ENCODE data around the gene PGAP2.

The PGAP2 gene

DNA sequence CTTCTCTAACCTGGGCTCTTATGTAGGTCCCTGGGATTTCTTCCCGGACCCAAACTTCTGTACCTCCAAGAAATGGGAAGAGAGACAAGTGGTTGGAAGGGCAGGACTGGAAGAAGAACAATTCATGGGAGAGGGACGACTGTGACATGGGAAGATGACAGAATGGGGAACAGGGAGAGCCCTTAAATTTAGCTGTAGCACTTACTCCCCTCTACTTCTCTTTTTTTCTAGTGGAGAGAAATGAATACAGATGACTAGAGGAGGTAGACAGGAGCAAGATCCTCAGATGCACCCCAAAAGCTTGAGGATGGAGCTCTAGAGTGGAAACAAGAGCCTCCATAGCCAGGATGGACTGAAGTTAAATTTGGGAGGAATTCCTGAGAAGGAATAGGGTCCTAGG, 30.1 kb downstream of the PGAP2 start:
- H2AFZ ChIP-seq (ENCODE audit: low read depth, low read length, severe bottlenecking) = no peak overlapping the region
- H3K79me2 ChIP-seq (ENCODE audit: insufficient read depth, low read length) = peaks cover 70% of the 10 kb centered on the region
- peak overlapping the region; percentile 91 for H3K27ac ChIP-seq (ENCODE audit: low read depth, low read length)
- no peaks in the 10 kb centered on the region for H3K27me3 ChIP-seq (ENCODE audit: low read length)
- H3K4me3 ChIP-seq (ENCODE audit: insufficient read depth, low read length, poor library complexity, severe bottlenecking) = no peak overlapping the region
- peak overlapping the region; percentile 82 for H3K4me2 ChIP-seq (ENCODE audit: low read depth, low read length, poor library complexity, severe bottlenecking)
- no peaks in the 10 kb centered on the region for H3K36me3 ChIP-seq (ENCODE audit: low read length)
- H3K9me3 ChIP-seq (ENCODE audit: insufficient read depth, low read length) = no peaks in the 10 kb centered on the region
- H4K20me1 ChIP-seq (ENCODE audit: low read depth, low read length) = no peaks in the 10 kb centered on the region; the same call in 1 of the 2 replicates
- peaks cover 14% of the 10 kb centered on the region for H3F3A ChIP-seq (ENCODE audit: insufficient read depth)
- peak overlapping the region; percentile 83 for H3K9ac ChIP-seq (ENCODE audit: low read length)
- H3K9me2 ChIP-seq (replicated peaks; ENCODE audit: insufficient read depth, low read length) = no peaks in the 10 kb centered on the region
- no peak for TF ChIP-seq EZH2phosphoT487 (conservative IDR thresholded peaks at IDR 0.05; ENCODE audit: low read length)
- TF ChIP-seq, protein P1, sequence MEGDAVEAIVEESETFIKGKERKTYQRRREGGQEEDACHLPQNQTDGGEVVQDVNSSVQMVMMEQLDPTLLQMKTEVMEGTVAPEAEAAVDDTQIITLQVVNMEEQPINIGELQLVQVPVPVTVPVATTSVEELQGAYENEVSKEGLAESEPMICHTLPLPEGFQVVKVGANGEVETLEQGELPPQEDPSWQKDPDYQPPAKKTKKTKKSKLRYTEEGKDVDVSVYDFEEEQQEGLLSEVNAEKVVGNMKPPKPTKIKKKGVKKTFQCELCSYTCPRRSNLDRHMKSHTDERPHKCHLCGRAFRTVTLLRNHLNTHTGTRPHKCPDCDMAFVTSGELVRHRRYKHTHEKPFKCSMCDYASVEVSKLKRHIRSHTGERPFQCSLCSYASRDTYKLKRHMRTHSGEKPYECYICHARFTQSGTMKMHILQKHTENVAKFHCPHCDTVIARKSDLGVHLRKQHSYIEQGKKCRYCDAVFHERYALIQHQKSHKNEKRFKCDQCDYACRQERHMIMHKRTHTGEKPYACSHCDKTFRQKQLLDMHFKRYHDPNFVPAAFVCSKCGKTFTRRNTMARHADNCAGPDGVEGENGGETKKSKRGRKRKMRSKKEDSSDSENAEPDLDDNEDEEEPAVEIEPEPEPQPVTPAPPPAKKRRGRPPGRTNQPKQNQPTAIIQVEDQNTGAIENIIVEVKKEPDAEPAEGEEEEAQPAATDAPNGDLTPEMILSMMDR (IDR thresholded peaks at IDR 0.05; ENCODE audit: insufficient read depth, low read length, poor library complexity, severe bottlenecking) = no peak

DNA sequence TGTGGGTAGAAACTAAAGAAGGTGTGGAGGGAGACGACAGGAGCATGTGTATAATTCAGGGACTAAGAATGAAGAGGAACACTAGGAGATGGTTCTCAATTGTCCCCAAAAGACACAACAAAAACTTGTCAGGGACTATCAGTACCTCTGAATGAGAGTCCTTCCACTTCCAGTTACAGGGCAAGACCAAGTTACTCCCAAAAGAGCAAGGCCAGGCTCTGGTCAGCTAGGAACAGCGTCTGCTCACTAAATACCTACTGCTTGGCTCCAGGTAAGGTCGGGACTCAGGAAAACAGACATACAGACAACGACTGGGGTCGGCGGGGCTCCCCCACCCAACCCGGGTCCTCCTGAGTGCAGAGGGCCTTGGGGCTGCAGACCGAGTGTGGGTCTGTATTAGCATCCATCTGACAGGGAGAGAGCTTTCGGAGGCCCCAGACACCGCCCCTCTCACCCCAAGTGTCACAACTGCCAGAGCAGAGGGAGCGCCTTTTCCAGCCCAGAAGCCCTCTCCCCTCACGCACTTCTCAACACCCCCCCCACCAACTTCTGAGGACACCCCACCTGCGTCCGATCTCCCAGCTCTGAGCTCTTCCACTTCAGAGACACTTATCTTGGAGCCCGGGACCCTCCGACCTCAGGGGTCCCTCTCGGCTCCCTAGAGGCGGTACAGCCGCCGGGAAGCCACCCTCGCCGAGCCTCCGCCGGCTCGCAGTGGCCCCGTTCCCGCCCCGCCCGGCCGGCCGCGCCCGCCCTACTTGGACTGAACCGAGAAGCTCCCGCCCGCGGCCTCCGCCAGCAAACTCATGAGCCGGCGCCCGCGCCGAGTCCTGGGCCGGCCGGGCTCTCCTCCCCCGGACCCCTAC, 31.9 kb downstream of the PGAP2 start:
- Histone ChIP-seq H3F3A (ENCODE audit: insufficient read depth) (peaks cover 14% of the 10 kb centered on the region), H3K27me3 (ENCODE audit: low read length) (no peaks in the 10 kb centered on the region), H3K9me2 (replicated peaks; ENCODE audit: insufficient read depth, low read length) (no peaks in the 10 kb centered on the region), H3K27ac (ENCODE audit: low read depth, low read length) (peak overlapping the region; percentile 91), H3K9me3 (ENCODE audit: insufficient read depth, low read length) (no peaks in the 10 kb centered on the region), H2AFZ (ENCODE audit: low read depth, low read length, severe bottlenecking) (peak overlapping the region; percentile 32), H3K36me3 (ENCODE audit: low read length) (no peaks in the 10 kb centered on the region), H3K79me2 (ENCODE audit: insufficient read depth, low read length) (peaks cover 53% of the 10 kb centered on the region), H3K4me2 (ENCODE audit: low read depth, low read length, poor library complexity, severe bottlenecking) (peak overlapping the region; percentile 82), H4K20me1 (ENCODE audit: low read depth, low read length) (no peaks in the 10 kb centered on the region; the same call in 1 of the 2 replicates), H3K4me3 (ENCODE audit: insufficient read depth, low read length, poor library complexity, severe bottlenecking) (peak overlapping the region; percentile 74), H3K9ac (ENCODE audit: low read length) (peak overlapping the region; percentile 83)
- no peak for TF ChIP-seq EZH2phosphoT487 (conservative IDR thresholded peaks at IDR 0.05; ENCODE audit: low read length)
- TF ChIP-seq, protein P1 (IDR thresholded peaks at IDR 0.05; ENCODE audit: insufficient read depth, low read length, poor library complexity, severe bottlenecking) = no peak

DNA sequence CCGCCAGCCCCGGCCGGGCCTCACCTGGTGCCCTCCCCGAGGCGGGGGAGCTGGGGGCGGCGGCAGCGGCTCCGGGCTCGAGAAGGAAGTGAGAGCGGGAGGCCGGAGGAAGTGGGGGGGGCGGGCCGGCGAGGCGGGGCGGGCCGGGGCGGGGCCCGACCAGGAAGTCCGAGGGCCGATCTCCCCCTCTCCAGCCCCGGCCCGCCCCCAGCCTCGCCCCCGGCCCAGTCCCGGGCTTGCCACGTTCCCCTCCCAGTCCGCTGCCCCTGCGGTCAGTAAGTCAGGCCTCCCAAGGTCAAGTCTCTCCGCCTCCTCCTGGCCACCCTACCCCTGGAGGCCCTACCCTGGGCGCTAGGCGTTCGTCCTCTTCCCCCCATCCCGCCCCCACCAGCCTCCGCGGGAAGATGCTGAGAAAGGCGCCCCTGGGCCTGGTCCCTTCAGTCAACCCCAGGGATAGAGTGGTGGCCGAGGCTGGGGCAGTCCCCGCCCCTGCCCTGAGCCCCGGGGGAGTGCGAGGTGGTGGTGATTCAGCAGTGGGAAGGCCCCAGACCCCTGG, 32.6 kb downstream of the PGAP2 start, which contains the start of gene RHOG:
Gene RHOG, minus strand, starts transcription at position 90 of the 556 bp plus-strand sequence. CDS start 12,821 bp downstream, outside the sequence.
- Histone ChIP-seq H3K36me3 (ENCODE audit: low read length) (no peaks in the 10 kb centered on the region), H3K27ac (ENCODE audit: low read depth, low read length) (peak within 1 kb of the TSS; percentile 91), H2AFZ (ENCODE audit: low read depth, low read length, severe bottlenecking) (peak within 1 kb of the TSS; percentile 96), H4K20me1 (ENCODE audit: low read depth, low read length) (no peaks in the 10 kb centered on the region; the same call in 1 of the 2 replicates), H3K9me2 (replicated peaks; ENCODE audit: insufficient read depth, low read length) (no peaks in the 10 kb centered on the region), H3K27me3 (ENCODE audit: low read length) (no peaks in the 10 kb centered on the region), H3K4me2 (ENCODE audit: low read depth, low read length, poor library complexity, severe bottlenecking) (peak within 1 kb of the TSS; percentile 82), H3K4me3 (ENCODE audit: insufficient read depth, low read length, poor library complexity, severe bottlenecking) (peak within 1 kb of the TSS; percentile 74), H3K79me2 (ENCODE audit: insufficient read depth, low read length) (peaks cover 46% of the 10 kb centered on the region), H3K9me3 (ENCODE audit: insufficient read depth, low read length) (no peaks in the 10 kb centered on the region), H3K9ac (ENCODE audit: low read length) (peak within 1 kb of the TSS; percentile 83), H3F3A (ENCODE audit: insufficient read depth) (peaks cover 14% of the 10 kb centered on the region)
- TF ChIP-seq, protein P1 (IDR thresholded peaks at IDR 0.05; ENCODE audit: insufficient read depth, low read length, poor library complexity, severe bottlenecking) = no peak
- TF ChIP-seq EZH2phosphoT487 (conservative IDR thresholded peaks at IDR 0.05; ENCODE audit: low read length) = no peak
